ENCODE data around the gene CDH23.

DNA sequence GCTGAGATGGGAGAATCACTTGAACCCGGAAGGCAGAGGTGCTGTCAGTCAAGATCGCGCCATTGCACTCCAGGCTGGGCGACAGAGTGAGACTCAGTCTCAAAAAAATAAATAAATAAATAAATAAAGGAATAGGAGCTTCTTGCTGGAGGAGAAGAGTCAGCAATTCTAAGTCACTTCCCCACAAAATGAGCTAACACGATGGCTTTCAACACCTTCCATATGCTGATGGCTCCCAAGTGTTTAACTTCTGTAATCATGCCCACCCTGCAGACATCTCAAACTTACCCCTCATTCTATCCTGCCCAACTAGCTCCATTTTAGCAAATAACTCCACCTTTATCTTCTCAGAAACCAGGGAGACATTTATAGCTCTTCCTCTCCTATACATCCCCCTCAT is 433.2 kb downstream of the CDH23 start:
- TF ChIP-seq, protein P1, sequence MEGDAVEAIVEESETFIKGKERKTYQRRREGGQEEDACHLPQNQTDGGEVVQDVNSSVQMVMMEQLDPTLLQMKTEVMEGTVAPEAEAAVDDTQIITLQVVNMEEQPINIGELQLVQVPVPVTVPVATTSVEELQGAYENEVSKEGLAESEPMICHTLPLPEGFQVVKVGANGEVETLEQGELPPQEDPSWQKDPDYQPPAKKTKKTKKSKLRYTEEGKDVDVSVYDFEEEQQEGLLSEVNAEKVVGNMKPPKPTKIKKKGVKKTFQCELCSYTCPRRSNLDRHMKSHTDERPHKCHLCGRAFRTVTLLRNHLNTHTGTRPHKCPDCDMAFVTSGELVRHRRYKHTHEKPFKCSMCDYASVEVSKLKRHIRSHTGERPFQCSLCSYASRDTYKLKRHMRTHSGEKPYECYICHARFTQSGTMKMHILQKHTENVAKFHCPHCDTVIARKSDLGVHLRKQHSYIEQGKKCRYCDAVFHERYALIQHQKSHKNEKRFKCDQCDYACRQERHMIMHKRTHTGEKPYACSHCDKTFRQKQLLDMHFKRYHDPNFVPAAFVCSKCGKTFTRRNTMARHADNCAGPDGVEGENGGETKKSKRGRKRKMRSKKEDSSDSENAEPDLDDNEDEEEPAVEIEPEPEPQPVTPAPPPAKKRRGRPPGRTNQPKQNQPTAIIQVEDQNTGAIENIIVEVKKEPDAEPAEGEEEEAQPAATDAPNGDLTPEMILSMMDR (conservative IDR thresholded peaks at IDR 0.05; ENCODE audit: low read length), result no peak
- TF ChIP-seq EZH2phosphoT487 (IDR thresholded peaks at IDR 0.05; ENCODE audit: borderline replicate concordance), result no peak

All from Loucy (cell line).